ENCODE results near the gene SPATS2.
"Not testable (repeated sequence)": the region's sequence is repeated elsewhere in the genome, so short reads cannot be mapped to it uniquely, and the experiment has no call there.

Gene SPATS2

GRCh38 chr12:49465132-49465531, 97.9 kb downstream of the SPATS2 start:
- no peak for DNase-seq (ENCODE audit: low spot score)

- no peak for DNase-seq (ENCODE audit: low spot score)
Measured at GRCh38 chr12:49470986-49471385, 103.7 kb downstream of the SPATS2 start.

GRCh38 chr12:49471557-49471956, 104.3 kb downstream of the SPATS2 start:
- DNase-seq (ENCODE audit: low spot score) = no peak

DNA sequence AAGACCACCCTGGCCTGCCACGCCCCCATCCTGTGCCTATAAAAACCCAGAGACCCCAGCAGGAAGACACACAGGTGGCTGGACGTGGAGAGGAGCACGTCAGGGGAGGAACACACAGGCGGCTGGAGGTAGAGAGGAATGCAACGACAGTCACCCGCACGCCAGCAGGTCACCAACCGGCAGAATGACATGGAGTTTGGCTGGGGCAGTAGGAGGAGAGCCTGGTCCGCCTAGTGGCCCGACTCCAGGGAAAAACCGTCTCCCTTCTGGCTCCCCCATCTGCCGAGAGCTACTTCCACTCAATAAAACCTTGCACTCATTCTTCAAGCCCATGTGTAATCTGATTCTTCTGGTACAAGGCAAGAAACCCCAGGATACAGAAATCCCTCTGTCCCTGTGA, 108.8 kb downstream of the SPATS2 start:
- DNase-seq (ENCODE audit: low spot score) = no peak

DNA sequence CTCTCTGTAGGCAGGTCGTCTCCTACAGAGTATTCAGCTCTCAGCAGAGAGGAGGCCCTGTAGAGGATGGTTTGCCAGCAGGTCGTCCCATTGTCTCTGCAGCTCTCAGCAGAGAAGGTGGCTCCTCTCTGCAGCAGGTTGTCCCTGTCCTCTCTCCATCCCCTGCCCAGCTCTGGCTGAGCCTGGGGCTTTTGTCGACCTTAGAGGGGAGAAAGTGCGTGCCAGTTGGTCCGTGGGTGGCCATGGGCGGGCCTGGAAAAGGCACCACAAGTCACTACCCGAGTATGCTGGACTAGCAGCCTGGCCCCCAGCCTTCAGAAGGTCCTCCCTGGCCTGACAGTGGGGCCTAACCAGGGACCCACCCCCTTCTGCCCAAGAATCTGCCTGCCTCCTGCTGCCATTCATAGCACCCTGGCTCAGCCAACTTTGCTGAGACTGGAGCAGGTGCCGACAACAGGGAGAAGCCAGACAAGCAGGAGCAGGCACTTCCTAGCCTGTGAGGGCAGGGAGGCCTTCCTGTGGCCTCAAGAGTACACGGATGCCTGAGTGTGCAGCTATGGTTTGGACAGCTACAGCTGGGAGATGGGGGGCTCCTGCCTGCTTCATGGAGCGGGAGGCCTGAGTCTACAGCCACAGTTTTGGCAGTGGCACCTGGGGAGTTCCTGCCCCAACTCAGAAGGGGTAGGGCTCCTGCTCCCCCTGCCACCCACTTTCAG, 111.8 kb downstream of the SPATS2 start:
- no peak for DNase-seq (ENCODE audit: low spot score)

DNA sequence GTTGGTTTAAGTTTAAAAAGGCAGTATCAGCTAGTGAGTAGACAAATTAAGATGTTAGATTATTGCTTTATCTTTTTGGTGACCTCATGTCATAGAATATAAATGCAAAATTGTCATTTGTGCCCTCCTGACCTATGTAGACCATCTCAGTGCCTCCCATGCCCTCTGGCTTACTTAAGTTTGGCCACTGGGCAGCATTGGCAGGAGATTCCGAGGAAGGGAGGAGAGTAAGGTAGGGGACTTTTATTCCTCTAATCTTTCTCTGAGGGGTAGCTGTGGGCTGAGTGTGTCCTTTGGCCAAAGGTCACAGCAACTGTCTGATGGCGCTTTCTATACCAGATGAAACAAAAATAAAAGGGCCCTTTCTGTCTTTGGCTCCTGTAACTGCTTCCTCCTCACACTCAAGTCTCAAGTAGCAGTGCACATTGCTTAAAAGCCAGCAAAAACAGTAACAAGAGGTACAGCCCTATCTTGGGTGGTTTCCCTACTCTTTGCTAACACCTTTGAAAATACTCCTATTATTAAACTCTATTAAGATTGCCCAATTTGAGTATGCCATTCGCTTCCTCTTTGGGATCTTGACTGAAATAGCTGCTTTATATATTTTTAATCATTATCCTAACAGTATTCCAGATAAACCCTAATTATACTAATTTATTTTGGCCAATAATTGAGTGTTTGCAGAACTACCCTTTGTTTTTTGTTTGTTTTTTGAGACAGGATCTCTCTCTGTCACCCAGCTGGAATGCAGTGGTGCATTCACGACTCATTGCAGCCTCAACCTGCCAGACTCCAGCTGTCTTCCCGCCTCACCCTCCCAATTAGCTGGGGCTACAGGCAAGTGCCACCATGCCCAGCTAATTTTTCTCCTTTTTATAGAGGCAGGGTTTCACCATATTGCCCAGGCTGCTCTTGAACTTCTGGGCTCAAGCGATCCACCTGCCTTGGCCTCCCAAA, 115.1 kb downstream of the SPATS2 start:
- no peak for DNase-seq (ENCODE audit: low spot score)

GRCh38 chr12:49483619-49484018, 116.4 kb downstream of the SPATS2 start:
- DNase-seq (ENCODE audit: low spot score) = no peak

DNA sequence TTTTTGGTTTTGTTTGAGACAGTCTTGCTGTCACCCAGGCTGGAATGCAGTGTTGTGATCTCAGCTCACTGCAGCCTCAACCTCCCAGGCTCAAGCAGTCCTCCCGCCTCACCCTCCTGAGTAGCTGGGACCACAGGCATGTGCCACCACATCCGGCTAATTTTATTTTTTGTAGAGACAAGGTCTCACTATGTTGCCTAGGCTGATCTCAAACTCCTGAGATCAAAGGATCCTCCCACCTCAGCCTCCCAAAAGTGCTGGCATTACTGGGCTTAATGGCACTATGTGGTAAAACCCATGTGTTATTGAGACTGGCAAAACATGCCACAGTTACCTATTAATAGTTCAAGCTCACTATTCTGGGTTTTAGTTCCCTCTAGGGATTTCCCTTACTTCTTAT, 120.3 kb downstream of the SPATS2 start:
- DNase-seq (ENCODE audit: low spot score) = no peak

- DNase-seq (ENCODE audit: low spot score) = no peak
Measured at GRCh38 chr12:49489154-49489553, 121.9 kb downstream of the SPATS2 start.

GRCh38 chr12:49489720-49490119, 122.5 kb downstream of the SPATS2 start:
- DNase-seq (ENCODE audit: low spot score) = no peak

DNA sequence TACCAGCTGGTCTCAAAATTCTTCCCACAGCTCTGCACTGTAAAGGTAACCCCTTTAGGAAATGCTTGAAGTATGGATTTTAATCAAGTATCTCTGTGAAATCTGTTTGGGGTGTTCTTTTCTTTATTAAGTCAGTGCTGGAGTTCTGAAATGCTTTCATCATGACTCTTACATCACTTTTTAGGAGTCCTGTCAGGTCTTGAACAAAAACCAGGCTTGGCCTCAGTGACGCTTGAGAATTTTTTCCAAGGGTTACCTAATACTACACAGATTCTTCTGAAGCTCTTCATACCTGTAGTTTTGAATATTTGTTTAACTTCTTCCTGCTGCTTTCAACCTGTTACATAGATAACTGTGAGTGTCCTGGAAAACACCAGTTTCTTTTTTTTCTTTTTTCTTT, 124.6 kb downstream of the SPATS2 start:
- DNase-seq (ENCODE audit: low spot score) = no peak

DNA sequence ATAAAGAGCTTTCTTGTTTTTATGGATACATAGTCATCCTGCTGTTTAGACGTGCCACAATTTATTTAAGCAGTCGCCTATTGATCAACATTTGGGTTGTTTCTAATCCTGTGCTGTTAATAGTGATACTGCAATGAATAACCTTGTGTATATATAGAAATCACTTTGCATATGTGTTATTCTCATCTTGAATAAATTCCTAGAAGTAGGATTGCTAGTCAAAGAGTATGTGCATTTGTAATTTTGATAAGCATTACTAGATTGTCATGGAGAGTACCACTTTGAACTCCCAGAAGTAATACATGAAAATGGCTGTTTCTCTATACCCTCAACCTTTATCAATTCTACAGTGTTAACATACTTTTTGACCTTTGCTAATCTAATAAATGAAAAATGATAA, 126.6 kb downstream of the SPATS2 start:
- DNase-seq (ENCODE audit: low spot score) = no peak

GRCh38 chr12:49496417-49497360, 129.4 kb downstream of the SPATS2 start:
- no peak for DNase-seq (ENCODE audit: low spot score)

DNA sequence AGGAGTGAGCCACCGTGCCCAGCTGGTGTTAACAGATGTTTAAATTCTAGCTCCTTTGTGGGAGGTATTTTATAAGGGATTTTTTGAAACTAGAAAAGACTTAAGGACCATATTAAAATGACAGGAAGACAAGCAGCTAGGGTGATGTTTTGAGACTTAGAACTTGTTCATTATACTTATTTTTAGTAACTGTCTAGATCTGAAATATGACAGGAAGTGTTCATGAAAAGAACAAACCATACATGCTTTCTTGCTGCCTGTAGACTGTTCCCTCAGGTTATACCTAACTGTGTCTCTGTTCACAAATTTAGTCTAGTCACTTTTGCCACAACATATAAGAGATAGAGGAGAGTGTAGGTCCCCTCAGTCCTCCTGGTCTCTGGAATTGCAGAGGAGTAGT, 134.6 kb downstream of the SPATS2 start:
- DNase-seq (ENCODE audit: low spot score) = no peak

GRCh38 chr12:49502590-49502989, 135.3 kb downstream of the SPATS2 start:
- DNase-seq (ENCODE audit: low spot score) = no peak

DNA sequence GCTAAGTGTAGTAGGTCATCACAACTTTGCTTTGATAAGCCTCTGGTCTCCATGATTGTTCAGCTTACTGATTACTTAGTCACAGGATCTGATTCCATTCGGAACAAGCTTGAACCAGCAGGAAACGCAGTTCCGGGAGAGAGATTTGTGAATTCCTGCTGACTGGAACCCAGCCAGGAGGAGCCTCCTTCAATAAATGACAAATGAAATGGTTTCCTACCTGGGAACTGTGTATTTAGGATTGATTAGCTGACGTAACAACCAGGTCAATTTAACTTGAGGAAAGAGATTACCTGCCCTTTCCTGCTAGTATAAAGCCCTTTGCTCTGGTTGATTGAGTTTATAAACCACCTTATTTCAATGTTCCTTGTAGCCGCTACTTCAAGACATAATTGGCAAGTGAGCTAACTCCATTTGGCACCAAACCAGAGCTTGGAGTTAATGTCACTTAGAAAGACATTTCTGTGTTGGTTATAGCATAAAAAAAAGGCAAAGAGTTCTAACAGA, 136.5 kb downstream of the SPATS2 start:
- DNase-seq (ENCODE audit: low spot score) = no peak

DNA sequence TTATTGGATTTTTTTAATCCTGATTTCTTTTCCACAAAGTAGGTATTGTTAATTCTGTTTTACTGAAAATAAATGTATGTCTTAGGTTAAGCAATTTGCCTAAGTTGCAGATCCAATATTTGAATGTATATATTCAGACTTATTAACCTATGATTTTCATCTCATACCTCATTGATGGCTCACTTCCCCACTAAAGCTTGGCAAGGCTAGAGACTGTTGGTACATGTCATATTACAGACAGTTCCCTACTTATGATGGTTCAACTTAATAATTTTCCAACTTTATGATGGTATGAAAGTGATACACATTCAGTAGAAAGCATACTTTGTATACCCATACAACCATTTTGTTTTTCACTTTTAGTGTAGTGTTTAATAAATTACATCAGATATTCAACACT, 138.4 kb downstream of the SPATS2 start:
- DNase-seq (ENCODE audit: low spot score) = no peak

DNA sequence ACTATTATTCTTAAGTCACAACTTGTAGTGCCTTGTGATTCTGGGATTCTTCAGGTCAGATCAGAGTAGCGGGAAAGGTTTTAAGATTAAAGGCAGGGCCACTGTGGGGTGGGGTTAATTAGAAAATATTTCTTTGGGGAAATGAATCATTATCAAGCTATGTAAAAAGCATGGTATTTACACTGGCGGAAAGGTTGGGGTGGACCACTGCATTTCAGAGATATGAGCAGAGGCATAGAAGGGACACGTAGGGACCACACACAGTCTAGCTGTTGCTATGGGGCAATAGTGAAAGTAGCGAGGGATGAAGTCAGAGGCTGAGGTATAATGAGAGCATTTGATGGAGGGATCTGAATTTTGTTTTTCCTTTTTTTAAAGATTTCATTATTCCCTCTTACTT, 139.9 kb downstream of the SPATS2 start:
- DNase-seq (ENCODE audit: low spot score) = no peak

DNA sequence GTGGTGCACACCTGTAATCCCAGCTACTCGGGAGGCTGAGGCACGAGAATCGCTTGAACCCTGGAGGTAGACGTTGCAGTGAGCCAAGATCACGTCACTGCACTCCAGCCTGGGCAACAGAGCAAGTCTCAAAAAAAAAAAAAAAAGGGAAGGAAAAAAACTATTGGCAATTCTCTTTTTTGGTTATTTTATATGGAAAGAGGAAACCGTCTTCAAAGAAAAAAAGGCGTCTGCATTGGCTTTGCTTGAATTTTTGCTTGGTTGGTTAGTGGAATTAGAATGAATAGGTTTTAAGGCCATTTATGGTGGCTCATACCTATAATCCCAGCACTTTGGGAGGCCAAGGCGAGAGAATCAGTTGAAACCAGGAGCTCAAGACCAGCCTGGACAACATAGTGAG, 142.4 kb downstream of the SPATS2 start:
- DNase-seq (ENCODE audit: low spot score) = not testable (repeated sequence)

DNA sequence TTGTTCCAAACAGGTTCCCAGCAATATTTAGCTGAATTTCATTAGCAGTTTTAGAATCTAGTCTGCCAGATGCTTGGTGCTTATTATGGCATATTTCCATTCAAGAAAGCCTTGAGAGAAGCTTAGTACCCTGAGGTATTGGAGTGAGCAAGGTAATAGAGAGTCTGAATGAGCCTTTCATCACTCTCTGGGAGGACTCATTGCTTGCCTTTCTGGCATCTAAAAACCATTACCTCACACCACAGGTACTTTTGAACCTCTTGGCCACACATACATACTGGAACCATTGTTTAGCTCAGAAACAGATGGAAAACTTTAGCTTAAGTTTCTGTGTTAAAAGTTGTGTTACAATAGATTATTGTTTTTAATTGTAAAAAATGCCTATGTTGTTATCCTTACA, 144.1 kb downstream of the SPATS2 start:
- no peak for DNase-seq (ENCODE audit: low spot score)

DNA sequence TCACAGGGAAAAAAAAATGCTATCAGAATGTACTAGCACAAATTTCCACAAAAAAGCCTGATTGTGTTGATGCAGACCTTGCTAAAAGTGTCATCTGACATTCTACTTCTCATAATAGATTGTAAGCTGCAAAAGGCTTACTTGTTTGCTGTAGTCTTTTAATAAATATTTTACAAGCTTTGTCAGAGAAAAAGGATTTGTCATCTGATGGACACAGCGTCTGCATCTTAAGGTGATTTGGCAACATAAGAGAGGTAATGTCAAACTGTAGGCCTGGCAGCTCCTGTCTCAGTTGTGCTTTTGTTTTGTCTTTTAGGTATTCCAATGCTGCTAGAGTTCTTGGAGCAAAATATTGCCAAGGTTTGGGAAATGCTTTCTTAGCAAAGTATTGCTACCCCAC, 145.3 kb downstream of the SPATS2 start:
- DNase-seq (ENCODE audit: low spot score) = no peak

- DNase-seq (ENCODE audit: low spot score) = no peak
Measured at GRCh38 chr12:49515266-49515665, 148.0 kb downstream of the SPATS2 start.
